GM13977 (cell line): ENCODE measurements around the gene WWOX.

Experiments used
- DNase-seq: peaks from one replicate; pipeline ENCODE4 v3.0.0; 2012; ENCODE audit warnings: low spot score
- CTCF ChIP-seq: IDR thresholded peaks from 2 replicates; pipeline ENCODE4 v1.5.1; 2012; ENCODE audit warnings: mild to moderate bottlenecking, control low read depth; ENCODE audit not compliant: insufficient read depth; ENCODE audit errors: extremely low read depth, missing control alignments
- in situ Hi-C: fragments of 300-500 bp; cut with MboI; formaldehyde crosslinking; loops from one replicate; pipeline ENCODE4 v1.12.0; 2022; ENCODE audit warnings: low sequenced_read_pairs, low pct_unique_long_range_greater_than_20kb, mixed read lengths, inconsistent platforms; ENCODE audit not compliant: unreplicated experiment

WWOX gene

GRCh38 chr16:78340590-78340989 lies 241.1 kb downstream of the WWOX start:
- in situ Hi-C loops: no loop called here
- TF ChIP-seq CTCF: no peak
- DNase-seq: no peak

GRCh38 chr16:78348068-78348467 lies 248.6 kb downstream of the WWOX start:
- no peak for TF ChIP-seq CTCF
- in situ Hi-C loops: no loop called here
- DNase-seq: no peak

DNA sequence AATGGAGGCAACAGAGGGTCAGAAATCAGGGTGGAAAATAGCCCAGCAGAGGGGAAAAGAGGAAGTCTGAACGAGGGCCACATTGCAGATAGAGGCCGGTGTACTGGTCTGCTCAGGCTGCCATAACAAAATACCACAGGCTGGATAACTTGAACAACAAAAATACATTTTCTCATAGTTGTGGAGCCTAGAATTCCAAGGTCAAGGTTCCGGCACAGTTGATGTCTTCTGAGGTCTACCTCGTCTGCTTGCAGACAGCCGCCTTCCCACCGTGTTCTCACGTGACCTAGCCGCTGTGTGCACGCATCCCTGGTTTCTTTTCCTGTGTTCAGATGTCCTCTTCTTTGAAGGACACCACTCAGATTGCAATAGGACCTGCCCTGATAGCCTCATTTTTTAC lies 249.4 kb downstream of the WWOX start:
- in situ Hi-C loops: no loop called here
- DNase-seq: no peak
- TF ChIP-seq CTCF: no peak

DNA sequence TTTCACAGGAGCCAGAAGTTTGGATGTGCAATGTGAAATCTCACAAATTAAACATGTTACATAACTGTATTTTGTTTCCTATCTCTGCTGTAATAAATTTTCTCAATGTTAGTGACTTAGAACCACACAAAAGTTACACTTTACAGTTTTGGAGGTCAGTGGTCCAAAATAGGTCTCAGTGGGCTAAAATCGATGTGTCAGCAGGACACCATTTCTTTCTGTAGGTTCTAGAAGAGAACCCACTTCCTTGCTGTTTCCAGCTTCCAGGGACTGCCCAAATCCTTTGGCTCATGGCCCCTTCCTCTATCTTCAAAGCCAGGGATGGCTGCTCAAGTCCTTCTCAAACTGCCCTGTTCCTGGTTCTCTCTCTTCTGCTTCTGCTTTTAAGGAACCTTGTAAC lies 252.7 kb downstream of the WWOX start:
- DNase-seq: no peak
- no peak for TF ChIP-seq CTCF
- in situ Hi-C loops: no loop called here

DNA sequence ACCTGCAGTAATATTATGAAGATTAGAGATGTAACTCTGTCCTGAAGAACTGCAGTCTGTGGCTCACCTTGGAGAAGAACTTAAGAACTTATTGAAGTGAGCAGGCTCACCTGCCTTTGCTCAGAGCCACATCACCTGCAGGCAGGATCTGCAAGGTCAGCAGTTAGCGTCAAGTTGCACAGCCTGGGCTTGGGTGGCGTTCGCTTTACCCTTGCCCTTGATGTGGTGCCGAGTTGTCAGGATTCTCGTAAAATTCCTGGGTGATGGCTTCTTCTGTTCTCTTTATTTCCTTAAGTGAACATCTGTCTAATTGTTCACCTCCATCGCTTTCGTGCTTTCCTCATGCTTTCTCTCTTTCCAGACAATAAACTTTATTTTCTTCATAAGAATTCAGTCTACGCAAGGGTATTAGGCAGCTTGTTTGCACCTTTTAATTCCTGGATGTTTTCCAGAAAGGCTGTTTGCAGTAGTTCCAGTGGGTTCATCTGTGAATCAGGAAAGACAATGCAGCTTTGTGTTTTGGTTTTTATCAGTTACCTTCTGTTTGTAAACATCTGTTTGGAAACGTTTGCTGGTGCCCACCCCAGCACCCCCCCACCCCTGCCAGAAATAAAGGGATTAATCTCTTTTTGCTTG lies 254.3 kb downstream of the WWOX start:
- in situ Hi-C loops: no loop called here
- DNase-seq: no peak
- TF ChIP-seq CTCF: no peak

- TF ChIP-seq CTCF: no peak
- DNase-seq: no peak
- in situ Hi-C loops: no loop called here
Measured at GRCh38 chr16:78362524-78363135, 263.2 kb downstream of the WWOX start.
